ENCODE data around the gene PTPRT.

DNA sequence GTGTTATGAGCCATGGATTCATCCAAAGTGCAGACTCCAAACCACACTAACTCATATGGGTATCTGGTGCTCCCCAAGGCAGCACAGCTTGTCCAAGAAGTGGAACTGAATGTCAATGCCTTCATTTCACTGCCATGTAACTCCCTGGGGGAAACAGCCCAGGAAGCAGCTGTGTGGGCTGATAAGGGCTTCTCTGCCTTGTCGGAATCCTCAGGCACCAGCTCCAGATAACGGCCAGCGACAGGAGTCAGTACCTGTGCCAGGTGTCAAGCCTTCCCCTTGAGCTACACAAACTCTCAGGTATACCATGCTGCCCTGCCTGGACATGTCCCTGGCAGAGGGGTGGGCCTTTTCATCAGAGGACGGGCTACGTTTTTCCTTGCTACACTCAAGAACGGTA, 819.6 kb downstream of the PTPRT start:
- TF ChIP-seq FOXA1 (IDR thresholded peaks at IDR 0.05) (no peak), GABPA (IDR thresholded peaks at IDR 0.05 in 1 of 2, conservative IDR thresholded peaks at IDR 0.05 in 1 of 2) (no peak), JUND (IDR thresholded peaks at IDR 0.05) (no peak), RXRA (IDR thresholded peaks at IDR 0.05) (no peak), RAD21 (IDR thresholded peaks at IDR 0.05) (no peak), SP1 (IDR thresholded peaks at IDR 0.05) (no peak), TAF1 (conservative IDR thresholded peaks at IDR 0.05) (no peak), YY1 (IDR thresholded peaks at IDR 0.05) (no peak), HNF4A (conservative IDR thresholded peaks at IDR 0.05) (no peak)
- TF ChIP-seq, protein P1, sequence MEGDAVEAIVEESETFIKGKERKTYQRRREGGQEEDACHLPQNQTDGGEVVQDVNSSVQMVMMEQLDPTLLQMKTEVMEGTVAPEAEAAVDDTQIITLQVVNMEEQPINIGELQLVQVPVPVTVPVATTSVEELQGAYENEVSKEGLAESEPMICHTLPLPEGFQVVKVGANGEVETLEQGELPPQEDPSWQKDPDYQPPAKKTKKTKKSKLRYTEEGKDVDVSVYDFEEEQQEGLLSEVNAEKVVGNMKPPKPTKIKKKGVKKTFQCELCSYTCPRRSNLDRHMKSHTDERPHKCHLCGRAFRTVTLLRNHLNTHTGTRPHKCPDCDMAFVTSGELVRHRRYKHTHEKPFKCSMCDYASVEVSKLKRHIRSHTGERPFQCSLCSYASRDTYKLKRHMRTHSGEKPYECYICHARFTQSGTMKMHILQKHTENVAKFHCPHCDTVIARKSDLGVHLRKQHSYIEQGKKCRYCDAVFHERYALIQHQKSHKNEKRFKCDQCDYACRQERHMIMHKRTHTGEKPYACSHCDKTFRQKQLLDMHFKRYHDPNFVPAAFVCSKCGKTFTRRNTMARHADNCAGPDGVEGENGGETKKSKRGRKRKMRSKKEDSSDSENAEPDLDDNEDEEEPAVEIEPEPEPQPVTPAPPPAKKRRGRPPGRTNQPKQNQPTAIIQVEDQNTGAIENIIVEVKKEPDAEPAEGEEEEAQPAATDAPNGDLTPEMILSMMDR (IDR thresholded peaks at IDR 0.05; ENCODE audit: low read depth, low read length, missing input control), result no peak
- TF ChIP-seq, protein P2, sequence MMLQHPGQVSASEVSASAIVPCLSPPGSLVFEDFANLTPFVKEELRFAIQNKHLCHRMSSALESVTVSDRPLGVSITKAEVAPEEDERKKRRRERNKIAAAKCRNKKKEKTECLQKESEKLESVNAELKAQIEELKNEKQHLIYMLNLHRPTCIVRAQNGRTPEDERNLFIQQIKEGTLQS (IDR thresholded peaks at IDR 0.05), result no peak
- TF ChIP-seq, protein P3, sequence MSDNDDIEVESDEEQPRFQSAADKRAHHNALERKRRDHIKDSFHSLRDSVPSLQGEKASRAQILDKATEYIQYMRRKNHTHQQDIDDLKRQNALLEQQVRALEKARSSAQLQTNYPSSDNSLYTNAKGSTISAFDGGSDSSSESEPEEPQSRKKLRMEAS (IDR thresholded peaks at IDR 0.05), result no peak
- TF ChIP-seq, protein P4, sequence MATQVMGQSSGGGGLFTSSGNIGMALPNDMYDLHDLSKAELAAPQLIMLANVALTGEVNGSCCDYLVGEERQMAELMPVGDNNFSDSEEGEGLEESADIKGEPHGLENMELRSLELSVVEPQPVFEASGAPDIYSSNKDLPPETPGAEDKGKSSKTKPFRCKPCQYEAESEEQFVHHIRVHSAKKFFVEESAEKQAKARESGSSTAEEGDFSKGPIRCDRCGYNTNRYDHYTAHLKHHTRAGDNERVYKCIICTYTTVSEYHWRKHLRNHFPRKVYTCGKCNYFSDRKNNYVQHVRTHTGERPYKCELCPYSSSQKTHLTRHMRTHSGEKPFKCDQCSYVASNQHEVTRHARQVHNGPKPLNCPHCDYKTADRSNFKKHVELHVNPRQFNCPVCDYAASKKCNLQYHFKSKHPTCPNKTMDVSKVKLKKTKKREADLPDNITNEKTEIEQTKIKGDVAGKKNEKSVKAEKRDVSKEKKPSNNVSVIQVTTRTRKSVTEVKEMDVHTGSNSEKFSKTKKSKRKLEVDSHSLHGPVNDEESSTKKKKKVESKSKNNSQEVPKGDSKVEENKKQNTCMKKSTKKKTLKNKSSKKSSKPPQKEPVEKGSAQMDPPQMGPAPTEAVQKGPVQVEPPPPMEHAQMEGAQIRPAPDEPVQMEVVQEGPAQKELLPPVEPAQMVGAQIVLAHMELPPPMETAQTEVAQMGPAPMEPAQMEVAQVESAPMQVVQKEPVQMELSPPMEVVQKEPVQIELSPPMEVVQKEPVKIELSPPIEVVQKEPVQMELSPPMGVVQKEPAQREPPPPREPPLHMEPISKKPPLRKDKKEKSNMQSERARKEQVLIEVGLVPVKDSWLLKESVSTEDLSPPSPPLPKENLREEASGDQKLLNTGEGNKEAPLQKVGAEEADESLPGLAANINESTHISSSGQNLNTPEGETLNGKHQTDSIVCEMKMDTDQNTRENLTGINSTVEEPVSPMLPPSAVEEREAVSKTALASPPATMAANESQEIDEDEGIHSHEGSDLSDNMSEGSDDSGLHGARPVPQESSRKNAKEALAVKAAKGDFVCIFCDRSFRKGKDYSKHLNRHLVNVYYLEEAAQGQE (IDR thresholded peaks at IDR 0.05), result no peak
- TF ChIP-seq, protein P5, sequence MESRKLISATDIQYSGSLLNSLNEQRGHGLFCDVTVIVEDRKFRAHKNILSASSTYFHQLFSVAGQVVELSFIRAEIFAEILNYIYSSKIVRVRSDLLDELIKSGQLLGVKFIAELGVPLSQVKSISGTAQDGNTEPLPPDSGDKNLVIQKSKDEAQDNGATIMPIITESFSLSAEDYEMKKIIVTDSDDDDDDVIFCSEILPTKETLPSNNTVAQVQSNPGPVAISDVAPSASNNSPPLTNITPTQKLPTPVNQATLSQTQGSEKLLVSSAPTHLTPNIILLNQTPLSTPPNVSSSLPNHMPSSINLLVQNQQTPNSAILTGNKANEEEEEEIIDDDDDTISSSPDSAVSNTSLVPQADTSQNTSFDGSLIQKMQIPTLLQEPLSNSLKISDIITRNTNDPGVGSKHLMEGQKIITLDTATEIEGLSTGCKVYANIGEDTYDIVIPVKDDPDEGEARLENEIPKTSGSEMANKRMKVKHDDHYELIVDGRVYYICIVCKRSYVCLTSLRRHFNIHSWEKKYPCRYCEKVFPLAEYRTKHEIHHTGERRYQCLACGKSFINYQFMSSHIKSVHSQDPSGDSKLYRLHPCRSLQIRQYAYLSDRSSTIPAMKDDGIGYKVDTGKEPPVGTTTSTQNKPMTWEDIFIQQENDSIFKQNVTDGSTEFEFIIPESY (IDR thresholded peaks at IDR 0.05), result no peak

Data from liver (tissue), 3 donors.